Measurements from ENCODE around the gene CHIC2. TPM values are rescaled to one million over a fixed set of nuclear protein-coding genes. Genes with fewer than 3 reads are reported as not detected.

Gene CHIC2
- total and polyA plus RNA-seq, 2 experiments from 2014 or later = 111 to 137 TPM

DNA sequence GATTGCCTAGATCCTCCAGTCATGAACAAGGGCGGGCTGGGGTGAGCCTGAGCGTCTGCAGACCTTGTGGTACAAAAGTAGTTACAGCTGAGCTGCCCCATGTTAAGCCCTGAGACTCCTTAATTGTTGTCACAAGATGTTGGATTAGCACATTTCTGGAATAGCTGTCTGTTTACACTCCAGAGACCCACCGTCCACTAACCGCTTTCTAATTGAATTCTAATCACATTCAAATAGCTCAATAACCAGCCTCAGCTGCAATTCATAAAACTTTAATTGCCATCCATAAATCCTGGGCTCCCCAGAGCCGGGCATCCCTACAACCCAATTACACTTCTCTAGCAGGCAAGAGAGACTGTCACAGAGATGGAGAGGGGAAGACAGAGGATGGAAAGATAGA, 34.0 kb upstream of the CHIC2 start:
- H3F3A ChIP-seq (ENCODE audit: insufficient read depth) = peaks cover 5% of the 10 kb centered on the region; the same call in 1 of the 2 replicates
- WGBS, 2 experiments (ENCODE audit: low coverage in 1 of 2, low lambda C conversion rate in 2 of 2, missing lambda C conversion rate in 2 of 2) = 32 to 39% methylated on average over 5 of the region's 5 CpGs
- no peak overlapping the region for H3K9ac ChIP-seq
- no peak for TF ChIP-seq EZH2 (IDR thresholded peaks at IDR 0.05; ENCODE audit: insufficient read depth, poor library complexity, severe bottlenecking)
- no peak for TF ChIP-seq EZH2phosphoT487 (IDR thresholded peaks at IDR 0.05; ENCODE audit: insufficient read depth, low read depth)
- H3K9me2 ChIP-seq (ENCODE audit: insufficient read depth) = no peaks in the 10 kb centered on the region
- in situ Hi-C loops (cut with MboI) = no loop called here
- H3K9me3 ChIP-seq (ENCODE audit: low read depth) = no peaks in the 10 kb centered on the region
- H3K4me3 ChIP-seq = no peak overlapping the region
- H2AFZ ChIP-seq = no peak overlapping the region
- H4K20me1 ChIP-seq (ENCODE audit: insufficient read depth) = no peaks in the 10 kb centered on the region
- H3K4me1 ChIP-seq (ENCODE audit: insufficient read depth) = no peaks in the 10 kb centered on the region
- H3K36me3 ChIP-seq (ENCODE audit: low read depth) = no peaks in the 10 kb centered on the region
- no peak overlapping the region for H3K27ac ChIP-seq
- H3K4me2 ChIP-seq (ENCODE audit: unreplicated experiment) = no peak overlapping the region
- H3K27me3 ChIP-seq (replicated peaks; ENCODE audit: insufficient read depth) = peaks cover 22% of the 10 kb centered on the region
- no peak for DNase-seq
- H3K79me2 ChIP-seq (ENCODE audit: insufficient read depth) = no peaks in the 10 kb centered on the region

DNA sequence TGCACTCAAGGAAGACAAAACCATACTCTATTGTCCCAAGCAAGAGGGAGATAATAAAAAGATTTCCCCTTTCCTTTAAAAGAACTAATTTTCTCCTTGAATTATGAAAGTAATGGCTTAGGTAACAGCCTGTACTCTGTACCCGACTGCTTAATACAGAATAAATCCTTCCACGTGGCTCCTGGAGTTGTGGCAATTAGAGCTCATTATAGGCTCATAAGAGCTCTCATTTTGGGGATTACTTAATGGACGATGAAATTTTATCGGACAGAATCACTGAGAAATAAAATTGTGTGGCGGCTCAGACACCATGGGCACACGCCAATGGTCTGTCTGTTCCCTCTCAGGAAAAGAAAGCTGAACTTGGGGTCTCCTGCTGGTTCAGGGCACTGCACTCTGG, 32.7 kb upstream of the CHIC2 start:
- Histone ChIP-seq H2AFZ (no peak overlapping the region), H3K9me3 (ENCODE audit: low read depth) (no peaks in the 10 kb centered on the region), H3K9me2 (ENCODE audit: insufficient read depth) (no peaks in the 10 kb centered on the region), H3K4me2 (ENCODE audit: unreplicated experiment) (no peak overlapping the region), H3K27ac (no peak overlapping the region), H3F3A (ENCODE audit: insufficient read depth) (peaks cover 5% of the 10 kb centered on the region; the same call in 1 of the 2 replicates), H3K9ac (no peak overlapping the region), H4K20me1 (ENCODE audit: insufficient read depth) (no peaks in the 10 kb centered on the region), H3K4me3 (no peak overlapping the region), H3K36me3 (ENCODE audit: low read depth) (no peaks in the 10 kb centered on the region), H3K79me2 (ENCODE audit: insufficient read depth) (no peaks in the 10 kb centered on the region), H3K4me1 (ENCODE audit: insufficient read depth) (peaks cover 4% of the 10 kb centered on the region; the same call in 1 of the 2 replicates), H3K27me3 (replicated peaks; ENCODE audit: insufficient read depth) (peaks cover 22% of the 10 kb centered on the region)
- in situ Hi-C loops (cut with MboI) = no loop called here
- DNase-seq = no peak
- WGBS, 2 experiments (ENCODE audit: low coverage in 1 of 2, low lambda C conversion rate in 2 of 2, missing lambda C conversion rate in 2 of 2) = 88 to 94% methylated on average over 6 of the region's 6 CpGs
- no peak for TF ChIP-seq EZH2 (IDR thresholded peaks at IDR 0.05; ENCODE audit: insufficient read depth, poor library complexity, severe bottlenecking)
- no peak for TF ChIP-seq EZH2phosphoT487 (IDR thresholded peaks at IDR 0.05; ENCODE audit: insufficient read depth, low read depth)

DNA sequence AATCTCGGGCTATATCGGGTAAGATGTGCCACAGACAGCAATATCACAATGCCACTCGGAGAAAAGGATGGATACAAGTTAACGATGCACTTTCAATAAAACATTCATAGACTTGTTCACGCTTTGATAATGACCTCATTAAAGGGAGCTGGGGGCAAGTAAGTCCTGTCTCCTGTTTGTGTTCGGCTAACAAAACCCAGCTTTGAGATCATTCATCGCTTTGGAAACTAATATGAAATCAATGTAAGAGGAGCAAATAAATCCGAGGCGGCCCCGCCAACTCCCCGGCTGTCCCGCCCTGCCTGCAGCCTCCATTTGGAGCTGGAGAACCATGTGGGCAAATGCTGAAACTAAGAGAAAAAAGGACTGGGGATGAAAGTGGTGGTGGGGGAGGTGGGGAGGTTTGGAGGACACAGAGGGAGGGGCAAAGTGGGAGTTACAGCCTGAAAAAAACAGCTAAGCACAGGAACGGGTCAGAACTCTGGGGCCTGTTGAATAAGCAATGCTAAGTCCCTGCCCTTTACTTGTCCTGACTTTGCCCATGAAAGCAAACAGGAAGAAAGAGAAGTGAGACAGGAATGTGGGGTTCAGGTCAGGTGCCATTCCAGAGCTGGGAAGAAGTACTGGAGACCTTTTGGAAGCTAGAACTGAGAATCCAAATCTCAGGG, 32.0 kb upstream of the CHIC2 start:
- Histone ChIP-seq H3K27me3 (replicated peaks; ENCODE audit: insufficient read depth) (peaks cover 21% of the 10 kb centered on the region), H3K4me3 (no peak overlapping the region), H3K9ac (no peak overlapping the region), H3K36me3 (ENCODE audit: low read depth) (no peaks in the 10 kb centered on the region), H2AFZ (no peak overlapping the region), H3K9me2 (ENCODE audit: insufficient read depth) (no peaks in the 10 kb centered on the region), H3K79me2 (ENCODE audit: insufficient read depth) (no peaks in the 10 kb centered on the region), H3K4me1 (ENCODE audit: insufficient read depth) (peaks cover 5% of the 10 kb centered on the region; the same call in 1 of the 2 replicates), H3K27ac (no peak overlapping the region), H3K9me3 (ENCODE audit: low read depth) (no peaks in the 10 kb centered on the region), H3K4me2 (ENCODE audit: unreplicated experiment) (no peak overlapping the region), H3F3A (ENCODE audit: insufficient read depth) (peaks cover 5% of the 10 kb centered on the region; the same call in 1 of the 2 replicates), H4K20me1 (ENCODE audit: insufficient read depth) (no peaks in the 10 kb centered on the region)
- DNase-seq = no peak
- TF ChIP-seq EZH2phosphoT487 (IDR thresholded peaks at IDR 0.05; ENCODE audit: insufficient read depth, low read depth) = no peak
- TF ChIP-seq EZH2 (IDR thresholded peaks at IDR 0.05; ENCODE audit: insufficient read depth, poor library complexity, severe bottlenecking) = no peak
- 94 to 95% methylated on average over 13 of the region's 13 CpGs for WGBS, 2 experiments (ENCODE audit: low coverage in 1 of 2, low lambda C conversion rate in 2 of 2, missing lambda C conversion rate in 2 of 2)
- in situ Hi-C loops (cut with MboI) = no loop called here

DNA sequence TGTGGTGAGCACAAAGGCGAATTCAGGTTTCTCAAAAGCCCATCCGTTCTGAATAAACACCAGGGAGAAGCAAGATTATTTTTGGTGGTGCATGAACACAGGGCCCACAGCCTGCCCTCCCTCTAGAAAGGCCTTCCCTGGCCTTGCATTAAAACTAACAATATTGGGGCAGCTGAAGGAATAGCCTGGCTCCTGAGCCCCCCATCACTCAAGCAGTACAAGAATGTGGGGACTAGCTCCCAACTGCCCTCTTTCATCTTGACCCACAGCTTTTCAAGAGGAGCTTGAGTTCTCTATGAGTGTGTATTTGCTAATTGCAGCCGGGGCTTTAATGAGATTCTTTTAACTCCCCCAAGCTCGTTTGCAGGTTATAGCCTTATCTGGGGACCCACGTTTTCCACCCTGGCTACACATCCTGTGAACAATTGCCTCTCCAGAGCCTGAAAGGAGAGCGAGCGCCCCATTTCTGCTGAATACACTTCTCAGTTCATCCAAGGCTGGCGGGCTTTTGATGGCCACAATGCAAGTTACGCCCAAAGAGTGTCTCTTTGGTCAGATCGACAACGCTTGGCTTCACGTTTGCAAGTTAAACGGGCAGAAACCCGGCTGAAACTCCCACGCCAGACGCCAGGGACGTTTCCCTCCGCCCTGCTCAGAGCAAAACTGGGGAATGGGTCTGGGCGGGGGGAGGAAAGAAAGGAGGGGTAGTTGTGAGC, 30.9 kb upstream of the CHIC2 start:
- H3K36me3 ChIP-seq (ENCODE audit: low read depth) = no peaks in the 10 kb centered on the region
- H3K9ac ChIP-seq = no peak overlapping the region
- TF ChIP-seq EZH2 (IDR thresholded peaks at IDR 0.05; ENCODE audit: insufficient read depth, poor library complexity, severe bottlenecking) (no peak), EZH2phosphoT487 (IDR thresholded peaks at IDR 0.05; ENCODE audit: insufficient read depth, low read depth) (no peak)
- H3F3A ChIP-seq (ENCODE audit: insufficient read depth) = peaks cover 12% of the 10 kb centered on the region; the same call in 1 of the 2 replicates
- H3K9me2 ChIP-seq (ENCODE audit: insufficient read depth) = no peaks in the 10 kb centered on the region
- no peak overlapping the region for H3K4me2 ChIP-seq (ENCODE audit: unreplicated experiment)
- no peak overlapping the region for H3K4me3 ChIP-seq
- H4K20me1 ChIP-seq (ENCODE audit: insufficient read depth) = no peaks in the 10 kb centered on the region
- no peaks in the 10 kb centered on the region for H3K9me3 ChIP-seq (ENCODE audit: low read depth)
- DNase-seq = no peak
- no peak overlapping the region for H3K27ac ChIP-seq
- no peak overlapping the region for H2AFZ ChIP-seq
- H3K27me3 ChIP-seq (replicated peaks; ENCODE audit: insufficient read depth) = peaks cover 13% of the 10 kb centered on the region
- peaks cover 7% of the 10 kb centered on the region; the same call in 1 of the 2 replicates for H3K4me1 ChIP-seq (ENCODE audit: insufficient read depth)
- WGBS, 2 experiments (ENCODE audit: low coverage in 1 of 2, low lambda C conversion rate in 2 of 2, missing lambda C conversion rate in 2 of 2) = 87 to 90% methylated on average over 19 of the region's 19 CpGs
- no peaks in the 10 kb centered on the region for H3K79me2 ChIP-seq (ENCODE audit: insufficient read depth)
- in situ Hi-C loops (cut with MboI) = no loop called here

Measured in GM23248 (cell line).